HG03039 (cell line): ENCODE results near the gene TMCO4.

ENCODE experiments used
- ATAC-seq: cut with Tn5 transposase; IDR thresholded peaks from one replicate; pipeline ENCODE4 v1.9.1; 2021; ENCODE audit warnings: mild to moderate bottlenecking, moderate library complexity; ENCODE audit not compliant: unreplicated experiment

The TMCO4 gene

GRCh38 chr1:19662313-19662712 lies 137.4 kb downstream of the TMCO4 start:
- ATAC-seq = no peak

GRCh38 chr1:19661721-19662228 lies 137.9 kb downstream of the TMCO4 start:
- ATAC-seq = no peak

DNA sequence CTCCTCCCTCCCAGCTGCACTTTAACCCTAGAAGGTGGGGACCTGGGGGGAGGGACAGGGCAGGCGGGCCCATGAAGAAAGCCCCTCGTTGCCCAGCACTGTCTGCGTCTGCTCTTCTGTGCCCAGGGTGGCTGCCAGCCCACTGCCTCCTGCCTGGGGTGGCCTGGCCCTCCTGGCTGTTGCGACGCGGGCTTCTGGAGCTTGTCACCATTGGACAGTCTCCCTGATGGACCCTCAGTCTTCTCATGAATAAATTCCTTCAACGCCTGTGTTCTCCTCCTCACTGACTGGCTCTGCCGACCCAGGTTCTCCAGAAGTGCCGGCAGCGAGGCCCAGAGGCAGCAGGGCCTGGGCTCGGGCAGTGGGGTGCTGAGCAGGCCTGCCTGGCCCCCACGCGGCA lies 141.5 kb downstream of the TMCO4 start:
- ATAC-seq = no peak

DNA sequence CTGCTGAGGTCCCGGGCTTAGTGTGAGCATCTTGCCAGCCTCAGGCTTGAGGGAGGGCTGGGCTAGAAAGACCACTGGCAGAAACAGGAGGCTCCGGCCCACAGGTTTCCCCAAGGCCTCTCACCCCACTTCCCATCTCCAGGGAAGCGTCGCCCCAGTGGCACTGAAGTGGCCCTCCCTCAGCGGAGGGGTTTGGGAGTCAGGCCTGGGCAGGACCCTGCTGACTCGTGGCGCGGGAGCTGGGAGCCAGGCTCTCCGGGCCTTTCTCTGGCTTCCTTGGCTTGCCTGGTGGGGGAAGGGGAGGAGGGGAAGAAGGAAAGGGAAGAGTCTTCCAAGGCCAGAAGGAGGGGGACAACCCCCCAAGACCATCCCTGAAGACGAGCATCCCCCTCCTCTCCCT lies 142.2 kb downstream of the TMCO4 start:
- ATAC-seq = no peak

DNA sequence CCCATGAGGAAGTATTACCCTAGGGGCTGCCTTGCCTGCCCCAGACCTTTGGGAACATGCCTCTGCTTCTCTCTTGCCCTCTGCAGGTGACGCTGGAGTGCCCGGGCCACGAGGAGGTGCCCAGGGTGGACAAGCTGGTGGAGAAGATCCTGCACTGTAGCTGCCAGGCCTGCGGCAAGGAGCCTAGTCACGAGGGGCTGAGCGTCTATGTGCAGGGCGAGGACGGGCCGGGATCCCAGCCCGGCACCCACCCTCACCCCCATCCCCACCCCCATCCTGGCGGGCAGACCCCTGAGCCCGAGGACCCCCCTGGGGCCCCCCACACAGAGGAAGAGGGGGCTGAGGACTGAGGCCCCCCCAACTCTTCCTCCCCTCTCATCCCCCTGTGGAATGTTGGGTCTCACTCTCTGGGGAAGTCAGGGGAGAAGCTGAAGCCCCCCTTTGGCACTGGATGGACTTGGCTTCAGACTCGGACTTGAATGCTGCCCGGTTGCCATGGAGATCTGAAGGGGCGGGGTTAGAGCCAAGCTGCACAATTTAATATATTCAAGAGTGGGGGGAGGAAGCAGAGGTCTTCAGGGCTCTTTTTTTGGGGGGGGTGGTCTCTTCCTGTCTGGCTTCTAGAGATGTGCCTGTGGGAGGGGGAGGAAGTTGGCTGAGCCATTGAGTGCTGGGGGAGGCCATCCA lies 142.8 kb downstream of the TMCO4 start:
- ATAC-seq = no peak

GRCh38 chr1:19656134-19656779 lies 143.5 kb downstream of the TMCO4 start:
- ATAC-seq = no peak

DNA sequence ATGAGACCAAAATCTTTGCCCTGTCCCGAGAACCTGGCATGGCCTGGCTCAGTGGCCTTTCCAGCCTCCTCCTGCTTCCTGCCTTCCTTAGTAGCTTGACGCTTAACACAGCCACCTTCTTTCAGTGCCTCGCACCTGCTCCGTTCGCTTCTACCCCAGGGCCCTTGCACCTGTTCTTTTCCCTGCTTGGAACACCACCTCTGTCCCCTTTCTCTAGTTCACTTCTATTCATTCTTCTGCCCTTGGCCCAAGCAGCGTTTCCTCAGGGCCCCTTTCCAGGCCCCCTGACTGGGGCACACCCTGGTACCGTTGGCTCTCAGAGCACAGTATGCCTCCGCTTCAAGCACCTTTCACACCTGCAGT lies 144.0 kb downstream of the TMCO4 start:
- no peak for ATAC-seq

DNA sequence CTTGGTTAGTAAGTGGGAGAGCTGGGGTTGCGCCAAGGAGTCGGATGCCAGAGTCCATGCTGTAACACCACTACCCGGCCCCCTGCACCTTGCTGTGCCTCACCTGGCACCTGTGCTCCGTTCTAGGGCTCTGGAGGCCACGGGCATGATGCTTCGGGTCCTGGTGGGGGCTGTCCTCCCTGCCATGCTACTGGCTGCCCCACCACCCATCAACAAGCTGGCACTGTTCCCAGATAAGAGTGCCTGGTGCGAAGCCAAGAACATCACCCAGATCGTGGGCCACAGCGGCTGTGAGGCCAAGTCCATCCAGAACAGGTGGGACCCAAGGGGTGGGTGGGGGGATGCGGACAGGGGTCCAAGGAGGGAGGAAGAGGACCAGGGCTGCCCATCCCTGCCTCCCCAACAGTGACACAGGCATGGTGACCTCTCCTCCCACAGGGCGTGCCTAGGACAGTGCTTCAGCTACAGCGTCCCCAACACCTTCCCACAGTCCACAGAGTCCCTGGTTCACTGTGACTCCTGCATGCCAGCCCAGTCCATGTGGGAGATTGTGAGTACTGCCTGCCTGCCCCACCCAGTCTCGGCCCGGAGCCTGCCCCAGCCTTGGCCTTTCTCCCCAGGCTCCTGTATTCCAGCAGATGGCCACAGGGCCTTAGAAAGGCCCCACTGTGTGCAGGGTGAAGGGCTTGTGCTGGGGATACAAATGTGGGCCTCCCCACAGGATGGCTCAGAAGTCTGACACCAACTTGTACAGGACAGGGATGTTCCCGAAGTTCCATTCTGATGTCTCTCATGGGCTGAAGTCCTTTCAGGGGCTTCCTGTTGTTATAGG lies 144.6 kb downstream of the TMCO4 start:
- no peak for ATAC-seq

GRCh38 chr1:19654386-19654785 lies 145.3 kb downstream of the TMCO4 start:
- no peak for ATAC-seq

DNA sequence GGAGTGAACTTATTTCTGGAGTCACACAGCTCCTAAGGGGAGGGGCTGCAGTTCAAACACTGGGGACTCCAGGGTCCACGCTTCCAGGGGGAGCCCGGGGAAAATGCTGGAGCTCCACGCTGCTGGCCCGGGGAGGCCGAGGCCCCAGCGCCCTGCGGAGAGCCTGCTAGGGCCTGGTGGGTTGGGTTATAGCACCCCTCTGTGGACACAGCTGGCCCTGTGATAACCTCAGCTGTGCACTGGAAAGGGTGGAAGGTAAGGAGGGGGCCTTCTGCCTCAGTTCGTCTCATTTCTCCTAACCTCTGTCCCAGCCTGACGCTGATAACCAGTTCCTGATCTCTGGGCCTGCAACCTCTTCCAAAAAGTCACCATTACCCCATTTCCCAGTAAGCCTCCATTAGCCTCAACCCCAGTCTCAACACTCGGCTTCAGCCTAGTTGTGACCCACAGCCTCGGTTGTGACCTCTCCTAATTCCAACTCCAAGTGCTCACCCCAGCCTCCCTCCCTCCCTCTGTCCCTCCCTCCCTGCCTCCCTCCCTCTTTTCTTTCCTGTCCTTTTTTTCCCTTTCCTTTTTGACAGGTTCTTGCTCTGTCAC lies 148.5 kb downstream of the TMCO4 start:
- no peak for ATAC-seq

DNA sequence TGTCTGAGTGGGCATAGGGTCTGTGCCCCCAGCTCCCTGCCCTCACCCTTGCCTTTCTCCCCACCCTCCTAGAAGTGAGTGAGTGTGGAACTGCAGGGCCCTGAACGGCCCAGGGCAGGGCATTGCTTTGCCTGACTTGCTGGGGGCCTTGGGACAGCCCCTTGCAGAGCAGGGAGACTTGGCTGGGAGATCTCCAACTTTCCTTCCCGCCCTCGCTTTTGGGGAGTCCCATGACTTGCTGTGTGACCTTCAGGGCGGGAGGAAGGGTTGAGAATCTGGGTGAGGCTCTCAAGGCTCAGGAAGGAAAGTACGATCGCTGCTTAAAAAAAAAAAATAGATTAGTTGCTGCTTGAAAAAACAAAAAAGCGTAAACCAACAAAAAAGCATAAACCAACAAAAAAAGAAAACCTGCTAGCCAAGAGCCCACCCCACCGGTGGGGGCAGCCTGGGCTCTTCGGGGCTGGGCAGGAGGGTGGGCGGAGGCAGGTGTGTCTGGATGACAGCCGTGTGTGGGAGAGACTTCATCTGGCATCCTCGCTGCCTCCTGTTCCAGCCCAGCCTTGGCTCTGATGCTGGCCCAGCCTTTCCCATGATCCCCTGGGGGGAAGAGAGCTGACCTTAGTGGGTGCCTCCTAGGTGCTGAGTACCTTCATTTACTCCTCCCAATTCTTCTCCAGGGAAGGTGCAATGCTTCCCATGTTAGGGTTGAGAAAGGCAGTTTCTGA lies 149.1 kb downstream of the TMCO4 start:
- no peak for ATAC-seq

GRCh38 chr1:19648689-19649088 lies 151.0 kb downstream of the TMCO4 start:
- no peak for ATAC-seq

DNA sequence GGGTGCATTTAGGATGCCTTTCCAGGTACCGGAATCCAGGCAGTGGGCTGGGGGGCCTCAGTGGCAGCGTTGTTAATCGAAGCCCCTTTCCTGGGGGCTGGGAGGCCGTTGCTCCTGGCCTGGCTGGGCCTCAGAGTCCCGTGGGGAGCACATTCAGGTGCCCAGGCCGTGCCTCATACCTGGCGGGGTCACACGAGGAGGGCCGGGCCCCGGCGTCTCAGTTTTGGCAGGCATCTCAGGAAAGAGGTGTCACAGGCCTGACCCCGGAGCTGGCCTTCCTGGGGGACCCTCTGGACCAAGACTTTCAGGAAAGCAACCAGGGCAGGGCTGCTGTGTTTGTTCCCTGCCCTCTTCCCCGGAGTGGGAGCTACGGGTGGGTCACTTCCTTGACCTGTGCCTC lies 151.5 kb downstream of the TMCO4 start:
- ATAC-seq = no peak

DNA sequence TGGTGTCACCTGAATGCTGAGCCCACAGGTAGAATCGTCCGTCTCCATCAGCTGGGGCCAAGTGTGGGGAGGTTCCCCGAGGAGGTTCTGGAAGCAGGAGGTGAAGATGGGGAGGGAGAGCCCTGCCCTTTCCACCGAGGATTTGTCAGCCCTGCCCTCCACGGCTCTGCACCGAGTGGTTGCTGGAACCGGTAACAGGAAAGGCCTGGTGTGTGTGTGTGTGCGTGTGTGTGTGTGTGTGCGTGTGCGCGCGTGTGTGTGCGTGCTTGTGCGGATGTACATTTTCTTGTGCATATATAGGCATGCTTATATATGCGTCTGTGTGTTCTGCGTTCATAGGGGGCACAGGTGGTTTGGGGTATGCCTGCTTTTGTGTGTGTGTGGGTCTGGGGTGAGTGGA lies 152.1 kb downstream of the TMCO4 start:
- ATAC-seq = no peak

GRCh38 chr1:19646377-19647319 lies 153.1 kb downstream of the TMCO4 start:
- no peak for ATAC-seq

DNA sequence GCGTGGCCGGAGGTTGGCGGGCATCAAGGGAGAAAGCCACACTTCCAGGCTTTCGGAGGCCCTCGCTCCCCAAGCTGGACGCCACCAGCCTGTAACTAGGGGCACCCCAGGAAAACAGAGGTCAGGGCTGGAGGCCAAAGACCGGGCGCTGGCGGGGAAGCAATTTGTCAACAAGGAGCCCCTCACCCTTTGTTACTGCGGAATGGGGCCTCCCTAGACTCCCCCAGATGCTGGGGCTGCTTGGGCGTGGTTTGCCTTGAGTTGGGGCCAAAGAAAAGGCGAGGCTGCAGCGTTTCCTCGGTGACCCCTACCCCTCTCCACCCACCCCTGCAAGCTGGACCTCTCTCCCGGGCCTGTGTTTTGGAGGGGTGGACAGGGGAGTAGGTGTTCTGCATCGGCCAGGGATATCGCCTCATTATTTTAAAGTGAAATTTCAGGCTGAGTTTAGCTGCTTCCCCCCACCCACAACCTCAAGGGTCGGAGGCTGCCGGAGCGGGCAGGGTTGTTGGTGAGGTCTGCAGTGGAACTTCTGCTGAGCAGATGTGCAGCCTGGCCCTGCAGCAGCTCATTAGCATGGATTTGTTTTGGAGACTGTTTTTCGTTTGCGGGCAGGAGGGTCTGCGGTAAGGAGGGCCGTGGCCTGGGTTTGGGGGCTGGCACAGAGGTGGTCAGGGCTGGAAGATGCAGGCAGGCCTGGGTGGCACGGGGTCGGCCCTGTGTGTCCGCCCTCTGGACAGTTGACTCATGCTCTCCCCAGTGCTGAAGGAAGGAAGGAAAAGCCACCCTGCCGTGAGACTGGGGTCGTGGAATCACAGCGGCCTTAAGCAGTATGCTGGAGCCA lies 154.1 kb downstream of the TMCO4 start:
- no peak for ATAC-seq

GRCh38 chr1:19644681-19645410 lies 154.9 kb downstream of the TMCO4 start:
- ATAC-seq = no peak

- no peak for ATAC-seq
These were observed 155.4 kb downstream of the TMCO4 start for GRCh38 chr1:19644395-19644680.
